IPS DF 6.9 (cell line): ENCODE measurements around the gene KATNA1.
"Not testable (repeated sequence)": the region's sequence is repeated elsewhere in the genome, so short reads cannot be mapped to it uniquely, and the experiment has no call there.

Experiments used
- DNase-seq: peaks from one replicate; pipeline ENCODE4 v3.0.0-alpha.2; 2013; ENCODE audit warnings: low read depth, low spot score
- H3K27ac ChIP-seq: one replicate; pipeline ENCODE4 v1.5.1; 2013; ENCODE audit warnings: low read length, control low read depth
- H3K27me3 ChIP-seq: 2 replicates; pipeline ENCODE4 v1.6.1; 2013; ENCODE audit warnings: mild to moderate bottlenecking, low read length; ENCODE audit not compliant: control insufficient read depth, insufficient read depth
- H3K36me3 ChIP-seq: 2 replicates; pipeline ENCODE4 v1.6.1; 2013; ENCODE audit warnings: low read length; ENCODE audit not compliant: control insufficient read depth, insufficient read depth
- H3K4me1 ChIP-seq: 2 replicates; pipeline ENCODE4 v1.6.1; 2013; ENCODE audit warnings: low read length; ENCODE audit not compliant: control insufficient read depth, insufficient read depth
- H3K4me3 ChIP-seq: 2 replicates; pipeline ENCODE4 v1.5.1; 2013; ENCODE audit warnings: mild to moderate bottlenecking, low read length
- H3K9me3 ChIP-seq: 2 replicates; pipeline ENCODE4 v1.6.1; 2013; ENCODE audit warnings: low read length, inconsistent platforms; ENCODE audit not compliant: control insufficient read depth, insufficient read depth
- WGBS: extraction: QIAGEN DNeasy Blood & Tissue Kit; methylation state at CpG from one replicate; pipeline ENCODE4 v1.1.7; 2013; ENCODE audit warnings: mixed read lengths, missing lambda C conversion rate; ENCODE audit not compliant: insufficient read length, insufficient coverage; 5-methylcytosine and 5-hydroxymethylcytosine counted together

The KATNA1 gene

GRCh38 chr6:149672265-149672664 is 23.8 kb upstream of the KATNA1 start:
- not testable (repeated sequence) for H3K27ac ChIP-seq, H3K4me3 ChIP-seq, H3K9me3 ChIP-seq, DNase-seq, H3K4me1 ChIP-seq, H3K27me3 ChIP-seq
- H3K36me3 ChIP-seq = peaks cover 11% of the 10 kb centered on the region; the same call in 1 of the 2 replicates

- no peak for DNase-seq
These were observed 11.5 kb upstream of the KATNA1 start for GRCh38 chr6:149660028-149660427.

GRCh38 chr6:149657441-149657840 is 8.9 kb upstream of the KATNA1 start:
- H3K4me3 ChIP-seq = no peak overlapping the region
- no peaks in the 10 kb centered on the region for H3K36me3 ChIP-seq
- DNase-seq = no peak
- no peaks in the 10 kb centered on the region for H3K27me3 ChIP-seq
- H3K27ac ChIP-seq = no peak overlapping the region
- WGBS = no CpG with 5 or more reads among the region's 5 CpGs
- no peaks in the 10 kb centered on the region for H3K9me3 ChIP-seq
- H3K4me1 ChIP-seq = no peaks in the 10 kb centered on the region

More at GRCh38 chr6:149660028-149660427, 11.5 kb upstream of the KATNA1 start:
- Histone ChIP-seq H3K4me1 (no peaks in the 10 kb centered on the region), H3K36me3 (no peaks in the 10 kb centered on the region), H3K27ac (no peak overlapping the region), H3K9me3 (no peaks in the 10 kb centered on the region), H3K4me3 (no peak overlapping the region), H3K27me3 (no peaks in the 10 kb centered on the region)
- WGBS = no CpG with 5 or more reads among the region's 4 CpGs

- Histone ChIP-seq H3K27ac (no peak overlapping the region), H3K9me3 (no peaks in the 10 kb centered on the region), H3K4me1 (no peaks in the 10 kb centered on the region), H3K27me3 (no peaks in the 10 kb centered on the region), H3K36me3 (no peaks in the 10 kb centered on the region), H3K4me3 (no peak overlapping the region)
- no peak for DNase-seq
These were observed 2.5 kb upstream of the KATNA1 start for GRCh38 chr6:149651056-149651455.

GRCh38 chr6:149646599-149646998 is 1.9 kb downstream of the KATNA1 start:
- H3K4me1 ChIP-seq = no peaks in the 10 kb centered on the region
- H3K27ac ChIP-seq = no peak overlapping the region
- WGBS = no CpG with 5 or more reads among the region's 3 CpGs
- no peak overlapping the region; the same call in 1 of the 2 replicates for H3K4me3 ChIP-seq
- H3K36me3 ChIP-seq = no peaks in the 10 kb centered on the region
- no peaks in the 10 kb centered on the region for H3K27me3 ChIP-seq
- H3K9me3 ChIP-seq = no peaks in the 10 kb centered on the region
- DNase-seq = no peak

GRCh38 chr6:149642829-149643580 is 5.5 kb downstream of the KATNA1 start:
- Histone ChIP-seq H3K9me3 (no peaks in the 10 kb centered on the region), H3K36me3 (no peaks in the 10 kb centered on the region), H3K4me1 (no peaks in the 10 kb centered on the region), H3K4me3 (no peak overlapping the region), H3K27me3 (no peaks in the 10 kb centered on the region), H3K27ac (no peak overlapping the region)
- WGBS = no CpG with 5 or more reads among the region's 1 CpG
- DNase-seq = no peak

- no peak overlapping the region for H3K27ac ChIP-seq
- no peaks in the 10 kb centered on the region for H3K36me3 ChIP-seq
- H3K4me1 ChIP-seq = no peaks in the 10 kb centered on the region
- no CpG with 5 or more reads among the region's 2 CpGs for WGBS
- H3K4me3 ChIP-seq = no peak overlapping the region
- no peaks in the 10 kb centered on the region for H3K9me3 ChIP-seq
- DNase-seq = no peak
- H3K27me3 ChIP-seq = no peaks in the 10 kb centered on the region
These were observed 12.4 kb downstream of the KATNA1 start for GRCh38 chr6:149636124-149636523.

- no peak overlapping the region for H3K4me3 ChIP-seq
- no peak for DNase-seq
- no peaks in the 10 kb centered on the region for H3K36me3 ChIP-seq
- no CpG with 5 or more reads among the region's 1 CpG for WGBS
- no peak overlapping the region for H3K27ac ChIP-seq
- H3K4me1 ChIP-seq = no peaks in the 10 kb centered on the region
- H3K27me3 ChIP-seq = no peaks in the 10 kb centered on the region
- H3K9me3 ChIP-seq = no peaks in the 10 kb centered on the region
These were observed 14.2 kb downstream of the KATNA1 start for GRCh38 chr6:149634315-149634714.

- Histone ChIP-seq H3K36me3 (no peaks in the 10 kb centered on the region), H3K27me3 (no peaks in the 10 kb centered on the region), H3K4me1 (no peaks in the 10 kb centered on the region), H3K27ac (no peak overlapping the region), H3K4me3 (no peak overlapping the region), H3K9me3 (no peaks in the 10 kb centered on the region)
- WGBS = no CpG with 5 or more reads among the region's 4 CpGs
- no peak for DNase-seq
These were observed 19.5 kb downstream of the KATNA1 start for GRCh38 chr6:149628875-149629510.

- H3K4me3 ChIP-seq = no peak overlapping the region
- no peak overlapping the region for H3K27ac ChIP-seq
- H3K27me3 ChIP-seq = no peaks in the 10 kb centered on the region
- H3K9me3 ChIP-seq = no peaks in the 10 kb centered on the region
- no peaks in the 10 kb centered on the region for H3K4me1 ChIP-seq
- no peak for DNase-seq
- H3K36me3 ChIP-seq = no peaks in the 10 kb centered on the region
These were observed 20.8 kb downstream of the KATNA1 start for GRCh38 chr6:149627672-149628071.

- no peaks in the 10 kb centered on the region for H3K9me3 ChIP-seq
- no peaks in the 10 kb centered on the region for H3K27me3 ChIP-seq
- no peak for DNase-seq
- H3K36me3 ChIP-seq = no peaks in the 10 kb centered on the region
- H3K27ac ChIP-seq = no peak overlapping the region
- H3K4me1 ChIP-seq = no peaks in the 10 kb centered on the region
- H3K4me3 ChIP-seq = no peak overlapping the region
- no CpG with 5 or more reads among the region's 5 CpGs for WGBS
These were observed 32.7 kb downstream of the KATNA1 start for GRCh38 chr6:149615805-149616204.
